HG03196 (cell line): ENCODE measurements around the gene SHROOM3.
"Not testable (repeated sequence)": the region's sequence is repeated elsewhere in the genome, so short reads cannot be mapped to it uniquely, and the experiment has no call there.

Experiments used
- ATAC-seq: cut with Tn5 transposase; IDR thresholded peaks from one replicate; pipeline ENCODE4 v1.9.1; 2021; ENCODE audit not compliant: unreplicated experiment

The SHROOM3 gene

GRCh38 chr4:76714226-76714625 lies 279.2 kb downstream of the SHROOM3 start:
- ATAC-seq = no peak

GRCh38 chr4:76716020-76716419 lies 281.0 kb downstream of the SHROOM3 start:
- ATAC-seq = no peak

- no peak for ATAC-seq
These were observed 281.6 kb downstream of the SHROOM3 start for GRCh38 chr4:76716658-76717057.

GRCh38 chr4:76717431-76717830 lies 282.4 kb downstream of the SHROOM3 start:
- ATAC-seq = no peak

DNA sequence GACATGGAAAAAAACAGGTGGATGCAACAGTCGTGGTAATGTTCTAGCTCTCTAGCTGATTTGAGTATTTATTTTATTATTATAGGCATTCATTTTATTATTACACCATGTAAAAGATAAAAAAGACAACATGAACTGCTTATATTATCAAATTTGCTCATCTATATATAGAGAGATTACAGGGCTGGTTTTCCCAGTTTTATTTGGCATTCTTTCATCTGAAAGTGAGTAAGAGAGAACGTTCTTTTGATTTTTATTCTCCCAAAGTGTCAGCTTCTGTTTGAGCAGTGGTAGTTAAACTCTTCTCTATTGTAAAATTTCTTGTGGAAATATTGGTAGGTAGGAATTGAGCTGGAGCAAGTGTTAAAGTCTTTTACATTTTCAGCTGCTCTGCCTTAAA lies 283.0 kb downstream of the SHROOM3 start:
- no peak for ATAC-seq

GRCh38 chr4:76718831-76719230 lies 283.8 kb downstream of the SHROOM3 start:
- ATAC-seq = no peak

DNA sequence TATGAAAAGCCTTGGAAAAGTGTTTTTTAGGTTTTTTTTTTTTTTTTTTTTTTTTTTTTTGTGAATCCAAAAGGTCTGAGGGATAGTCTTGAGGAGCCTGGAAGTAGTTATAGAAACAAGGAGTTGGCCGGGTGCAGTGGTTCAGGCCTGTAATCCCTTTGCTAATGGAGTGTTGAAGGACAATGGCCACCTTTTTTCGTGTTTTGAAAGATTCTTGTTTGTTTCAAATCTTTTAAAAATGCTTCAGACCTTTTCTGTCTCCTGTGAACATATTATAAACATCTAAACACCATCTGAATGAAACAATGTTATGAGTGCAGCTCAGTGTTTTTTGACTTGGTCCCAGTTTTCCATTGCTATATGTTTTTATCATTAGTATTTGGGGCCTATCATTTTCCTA lies 285.1 kb downstream of the SHROOM3 start:
- no peak for ATAC-seq

- not testable (repeated sequence) for ATAC-seq
These were observed 287.1 kb downstream of the SHROOM3 start for GRCh38 chr4:76722146-76722545.

- ATAC-seq = no peak
These were observed 287.8 kb downstream of the SHROOM3 start for GRCh38 chr4:76722838-76723237.

- no peak for ATAC-seq
These were observed 288.3 kb downstream of the SHROOM3 start for GRCh38 chr4:76723373-76723772.

DNA sequence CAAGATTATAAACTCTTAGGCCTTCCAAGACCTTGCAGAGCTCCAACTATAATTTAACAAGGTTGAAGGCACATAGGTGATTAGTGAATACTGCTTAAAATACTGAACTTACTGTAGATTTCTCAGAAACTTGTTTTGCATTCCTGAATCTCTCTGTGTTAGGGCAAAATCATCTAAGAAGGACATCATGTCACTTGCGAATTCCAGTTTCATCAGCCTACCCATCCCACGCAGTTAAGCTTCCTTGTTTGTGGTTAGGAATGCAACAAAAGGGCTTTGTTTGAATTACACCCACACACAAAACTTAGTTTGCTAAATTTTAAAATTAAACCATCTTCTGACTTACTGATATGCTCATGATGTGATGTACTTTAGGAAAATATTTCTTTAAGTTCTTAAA lies 288.9 kb downstream of the SHROOM3 start:
- ATAC-seq = no peak

DNA sequence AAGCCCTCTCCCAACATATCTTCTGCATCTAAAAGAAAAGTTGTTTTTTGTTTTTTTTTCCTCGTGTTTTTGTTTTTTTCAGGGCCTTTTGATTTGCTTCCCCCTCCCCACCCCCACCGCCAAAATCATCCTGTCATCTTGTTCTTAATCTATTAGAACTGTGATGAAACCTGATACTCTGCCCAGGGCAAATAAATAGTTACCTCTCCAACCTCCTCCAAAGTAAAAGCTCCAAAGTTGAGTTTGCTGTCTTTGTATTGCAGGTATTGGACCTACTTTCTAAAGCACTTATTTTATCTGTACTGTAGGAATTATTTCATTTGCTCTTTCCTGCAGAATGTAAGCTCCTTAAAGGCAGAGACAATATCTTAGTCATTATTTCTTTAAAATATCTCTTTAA lies 290.0 kb downstream of the SHROOM3 start:
- ATAC-seq = no peak

GRCh38 chr4:76726176-76726575 lies 291.1 kb downstream of the SHROOM3 start:
- ATAC-seq = no peak

DNA sequence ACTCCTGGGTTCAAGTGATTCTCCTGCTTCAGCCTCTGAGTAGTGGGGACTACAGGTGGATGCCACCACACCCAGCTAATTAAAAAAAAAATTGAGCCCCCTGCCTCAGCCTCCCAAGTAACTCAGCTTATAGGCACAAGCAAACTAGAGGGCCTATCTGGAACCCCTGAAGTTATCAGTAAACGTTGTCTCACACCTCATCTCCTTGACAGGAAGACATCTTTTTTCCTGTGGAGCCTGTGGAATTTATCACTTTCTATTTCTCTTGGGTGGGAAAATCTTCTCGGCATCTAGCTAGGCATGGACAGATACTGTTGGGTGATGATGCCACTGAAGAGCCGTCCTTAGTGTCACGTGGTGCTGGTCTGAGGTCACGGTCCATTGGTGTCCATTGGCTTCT lies 291.6 kb downstream of the SHROOM3 start:
- ATAC-seq = no peak

DNA sequence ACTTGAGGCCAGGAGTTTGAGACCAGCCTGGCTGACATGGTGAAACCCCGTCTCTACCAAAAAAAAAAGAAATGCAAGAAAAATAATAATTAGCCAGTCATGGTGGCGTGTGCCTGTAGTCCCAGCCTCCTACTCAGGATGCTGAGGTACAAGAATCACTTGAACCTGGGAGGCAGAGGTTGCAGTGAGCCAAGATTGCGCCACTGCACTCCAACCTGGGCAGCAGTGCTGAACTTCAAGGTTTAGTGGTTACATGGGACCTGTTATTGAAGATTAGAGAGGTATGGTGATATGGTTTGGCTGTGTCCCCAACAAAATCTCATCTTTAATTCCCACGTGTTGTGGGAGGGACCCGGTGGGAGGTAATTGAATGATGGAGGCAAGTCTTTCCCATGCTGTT lies 292.9 kb downstream of the SHROOM3 start:
- ATAC-seq = not testable (repeated sequence)

DNA sequence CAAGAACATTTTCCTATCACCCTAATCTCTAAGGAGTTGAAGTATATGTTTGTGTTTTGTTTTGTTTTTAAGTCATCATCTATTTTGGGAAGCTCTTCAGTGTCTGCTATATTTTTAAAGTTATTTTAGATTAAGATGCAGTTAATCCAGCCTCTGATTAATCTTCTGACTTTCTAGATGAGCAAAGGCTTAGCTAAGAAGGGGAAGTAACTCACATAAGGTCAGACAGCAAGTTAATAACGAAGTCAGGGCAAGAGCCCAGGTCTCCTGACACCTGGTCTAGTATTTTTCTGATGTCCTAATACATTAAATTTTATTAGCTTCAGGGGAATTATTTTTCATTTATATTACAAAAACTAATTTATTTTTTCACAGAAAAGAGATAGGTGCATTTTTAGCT lies 294.4 kb downstream of the SHROOM3 start:
- ATAC-seq = peak; percentile 47

- no peak for ATAC-seq
These were observed 295.0 kb downstream of the SHROOM3 start for GRCh38 chr4:76729980-76730379.

- ATAC-seq = no peak
These were observed 297.2 kb downstream of the SHROOM3 start for GRCh38 chr4:76732246-76732645.

- ATAC-seq = no peak
These were observed 298.2 kb downstream of the SHROOM3 start for GRCh38 chr4:76733068-76733771.

- ATAC-seq = no peak
These were observed 301.4 kb downstream of the SHROOM3 start for GRCh38 chr4:76736414-76736813.

DNA sequence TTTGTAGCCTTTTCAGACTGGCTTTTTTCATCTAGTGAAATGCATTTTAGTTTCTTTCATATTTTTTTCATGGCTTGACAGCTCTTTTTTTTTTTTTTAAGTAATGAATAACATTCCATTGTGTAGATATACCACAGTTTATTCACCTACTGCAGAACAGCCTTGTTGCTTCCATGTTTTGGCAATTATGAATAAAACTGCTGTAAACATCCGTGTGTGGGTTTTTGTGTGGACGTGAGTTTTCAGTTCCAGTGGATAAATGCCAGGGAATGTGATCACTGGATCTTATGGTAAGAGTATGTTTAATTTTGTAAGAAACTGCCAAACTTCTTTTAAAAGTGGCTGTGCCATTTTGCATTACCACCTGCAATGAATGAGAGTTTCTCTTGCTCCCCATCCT lies 302.2 kb downstream of the SHROOM3 start:
- no peak for ATAC-seq

- ATAC-seq = no peak
These were observed 302.7 kb downstream of the SHROOM3 start for GRCh38 chr4:76737771-76738085.
